ENCODE results near the gene PCA3. TPM values are rescaled to one million over a fixed set of nuclear protein-coding genes. Genes with fewer than 3 reads are reported as not detected.

Gene PCA3
- total and polyA plus RNA-seq, 10 donors, result 0.27 to 0.35 TPM; not detected in 8

DNA sequence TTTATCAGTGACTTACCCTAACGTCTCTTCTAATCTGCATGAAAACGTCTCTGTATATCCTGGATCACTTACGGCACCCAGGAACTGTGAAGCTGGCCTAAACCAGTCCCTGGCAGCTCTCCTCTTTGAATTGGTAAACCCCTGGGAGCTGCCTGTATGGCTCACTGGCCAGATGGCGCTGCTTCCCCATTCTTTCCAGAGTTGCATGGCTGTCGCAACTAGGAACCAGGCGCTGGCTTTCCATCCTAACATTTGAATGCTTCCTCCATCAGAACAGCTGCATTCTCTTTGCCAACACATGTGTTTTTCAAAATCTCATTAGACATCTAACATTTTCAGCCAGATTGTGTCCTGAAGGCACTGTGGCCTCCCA lies 8.0 kb upstream of the PCA3 start:
- no peak for DNase-seq
- intact Hi-C loops (cut with DNase I; ENCODE audit: low total_unique reads), result no loop called here

GRCh38 chr9:76756941-76757673 lies 7.1 kb upstream of the PCA3 start:
- no peaks in the 10 kb centered on the region for H3K36me3 ChIP-seq
- H3K4me3 ChIP-seq, result no peak overlapping the region
- intact Hi-C loops (cut with DNase I; ENCODE audit: low total_unique reads), result no loop called here
- H3K4me1 ChIP-seq, result peaks cover 0 to 32% (median 4%) of the 10 kb centered on the region in 6 donors
- no peak for DNase-seq
- no peak overlapping the region for H3K27ac ChIP-seq
- no peaks in the 10 kb centered on the region for H3K9me3 ChIP-seq
- TF ChIP-seq POLR2A (IDR thresholded peaks at IDR 0.05), result no peak
- no peak for TF ChIP-seq CTCF (IDR thresholded peaks at IDR 0.05 in 8 of 11, conservative IDR thresholded peaks at IDR 0.05 in 3 of 11)
- TF ChIP-seq POLR2AphosphoS5 (IDR thresholded peaks at IDR 0.05), result no peak
- no peaks in the 10 kb centered on the region for H3K27me3 ChIP-seq (replicated peaks in 1 of 7)
- 73 to 87% (median 85%) methylated on average over 3 of the region's 3 CpGs for WGBS, 5 donors

More for the DNA sequence above, 8.0 kb upstream of the PCA3 start:
- Histone ChIP-seq H3K36me3 (no peaks in the 10 kb centered on the region), H3K9me3 (no peaks in the 10 kb centered on the region), H3K27ac (no peak overlapping the region), H3K4me3 (no peak overlapping the region), H3K27me3 (replicated peaks in 1 of 7) (no peaks in the 10 kb centered on the region), H3K4me1 (peaks cover 0 to 27% (median 4%) of the 10 kb centered on the region in 6 donors)
- TF ChIP-seq POLR2A (IDR thresholded peaks at IDR 0.05), result no peak
- no peak for TF ChIP-seq CTCF (IDR thresholded peaks at IDR 0.05 in 8 of 11, conservative IDR thresholded peaks at IDR 0.05 in 3 of 11)
- no peak for TF ChIP-seq POLR2AphosphoS5 (IDR thresholded peaks at IDR 0.05)
- 54 to 77% (median 54%) methylated on average over 6 of the region's 6 CpGs for WGBS, 5 donors

DNA sequence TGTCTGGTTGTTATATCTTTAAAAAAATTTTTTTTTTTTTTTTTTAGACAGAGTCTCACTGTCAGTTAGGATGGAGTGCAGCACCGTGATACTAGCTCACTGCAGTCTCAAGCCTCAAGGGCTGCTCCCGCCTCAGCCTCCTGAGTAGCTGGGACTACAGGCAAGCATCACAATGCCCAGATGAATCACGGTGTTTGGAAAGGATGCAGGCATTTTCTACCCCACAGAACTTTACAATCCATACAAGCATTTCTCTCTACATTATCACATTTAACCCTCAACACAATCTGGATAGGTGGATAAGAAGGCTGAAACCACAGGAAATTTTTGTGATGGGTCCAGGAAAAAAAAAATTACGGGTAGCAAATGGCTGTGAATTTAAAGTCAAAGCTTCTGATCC lies 5.8 kb upstream of the PCA3 start:
- H3K4me3 ChIP-seq, result no peak overlapping the region
- H3K27me3 ChIP-seq (replicated peaks in 1 of 7), result no peaks in the 10 kb centered on the region
- TF ChIP-seq POLR2AphosphoS5 (IDR thresholded peaks at IDR 0.05) (no peak), POLR2A (IDR thresholded peaks at IDR 0.05) (no peak), CTCF (IDR thresholded peaks at IDR 0.05 in 8 of 11, conservative IDR thresholded peaks at IDR 0.05 in 3 of 11) (no peak)
- intact Hi-C loops (cut with DNase I; ENCODE audit: low total_unique reads), result no loop called here
- no peak for DNase-seq
- 65 to 88% (median 74%) methylated on average over 4 of the region's 4 CpGs for WGBS, 5 donors
- no peaks in the 10 kb centered on the region for H3K9me3 ChIP-seq
- H3K4me1 ChIP-seq, result peaks cover 0 to 32% (median 4%) of the 10 kb centered on the region in 6 donors
- no peaks in the 10 kb centered on the region for H3K36me3 ChIP-seq
- no peak overlapping the region for H3K27ac ChIP-seq

GRCh38 chr9:76759732-76760131 lies 4.5 kb upstream of the PCA3 start:
- Histone ChIP-seq H3K4me1 (peaks cover 0 to 32% (median 4%) of the 10 kb centered on the region in 6 donors), H3K36me3 (no peaks in the 10 kb centered on the region), H3K27me3 (replicated peaks in 1 of 7) (no peaks in the 10 kb centered on the region), H3K4me3 (no peak overlapping the region), H3K27ac (no peak overlapping the region), H3K9me3 (no peaks in the 10 kb centered on the region)
- WGBS, 5 donors, result 32 to 51% (median 42%) methylated on average over 6 of the region's 6 CpGs
- peak; percentile 74 for DNase-seq
- intact Hi-C loops (cut with DNase I; ENCODE audit: low total_unique reads), result no loop called here
- TF ChIP-seq POLR2AphosphoS5 (IDR thresholded peaks at IDR 0.05), result no peak
- no peak for TF ChIP-seq CTCF (IDR thresholded peaks at IDR 0.05 in 8 of 11, conservative IDR thresholded peaks at IDR 0.05 in 3 of 11)
- no peak for TF ChIP-seq POLR2A (IDR thresholded peaks at IDR 0.05)
